ENCODE measurements around the gene LAG3. TPM values are rescaled to one million over a fixed set of nuclear protein-coding genes. Genes with fewer than 3 reads are reported as not detected.

LAG3 gene
- total RNA-seq, 1 experiment from 2014 or later, result 2.2 TPM

- H3K27me3 Mint-ChIP-seq (ENCODE audit: low read depth), result peaks cover 13% of the 10 kb centered on the region
- H3K4me2 ChIP-seq (ENCODE audit: insufficient read depth, insufficient read length, low read length), result peak overlapping the region; percentile 87
Observed at GRCh38 chr12:6768437-6768914, 3.8 kb upstream of the LAG3 start.

More at GRCh38 chr12:6768437-6768914, 3.8 kb upstream of the LAG3 start:
- WGBS (ENCODE audit: extremely low coverage, insufficient read length, low lambda C conversion rate), result no CpG with 5 or more reads among the region's 6 CpGs
- no peak overlapping the region for H4K91ac ChIP-seq (ENCODE audit: insufficient read length, low read depth, low read length)
- H3K9me3 Mint-ChIP-seq, result no peaks in the 10 kb centered on the region
- no peak overlapping the region for H2BK120ac ChIP-seq (ENCODE audit: low read depth, low read length, poor library complexity, severe bottlenecking)
- peak overlapping the region; percentile 70 to 98 (median 95) for H3K27ac Mint-ChIP-seq
- H3K23me2 ChIP-seq (ENCODE audit: insufficient read length, low read depth, low read length, poor library complexity, severe bottlenecking), result peaks cover 31% of the 10 kb centered on the region
- H3K36me3 Mint-ChIP-seq (ENCODE audit: insufficient read depth in 1 of 3, low read depth in 3 of 3), result peaks cover 23 to 32% (median 28%) of the 10 kb centered on the region in 3 experiments; a peak in 6 of 7 replicates
- no peak overlapping the region for H3K23ac ChIP-seq (ENCODE audit: insufficient read length, low read depth, low read length)
- H3K4me1 ChIP-seq (ENCODE audit: insufficient read depth, low read length), result peaks cover 13% of the 10 kb centered on the region
- H3K79me2 ChIP-seq (ENCODE audit: insufficient read depth, low read length), result peaks cover 11% of the 10 kb centered on the region; the same call in 1 of the 2 replicates
- H3K27ac ChIP-seq (ENCODE audit: insufficient read length, low read depth, low read length), result no peak overlapping the region
- H4K8ac ChIP-seq (replicated peaks; ENCODE audit: insufficient read length, low read depth, low read length), result no peak overlapping the region
- no peaks in the 10 kb centered on the region for H3K9me3 ChIP-seq (ENCODE audit: control insufficient read depth, low read depth, low read length)
- H2AFZ ChIP-seq (ENCODE audit: low read length), result no peak overlapping the region
- no peak overlapping the region for H2BK15ac ChIP-seq (ENCODE audit: low read depth, low read length)
- peaks cover 50 to 76% of the 10 kb centered on the region in 2 experiments for H3K4me1 Mint-ChIP-seq
- no peak for TF ChIP-seq CTCF (conservative IDR thresholded peaks at IDR 0.05)
- H3K9ac ChIP-seq (ENCODE audit: extremely low read depth, insufficient read length, low read length), result peak overlapping the region; percentile 8
- H3K4ac ChIP-seq (ENCODE audit: low read depth, low read length), result no peak overlapping the region
- H3K56ac ChIP-seq (ENCODE audit: insufficient read length, low read depth, low read length), result no peak overlapping the region
- H2BK20ac ChIP-seq (ENCODE audit: low read depth, low read length, poor library complexity, severe bottlenecking), result no peak overlapping the region
- no peak overlapping the region for H2BK12ac ChIP-seq (ENCODE audit: insufficient read length, low read depth, low read length)
- no peak overlapping the region for H3T11ph ChIP-seq (ENCODE audit: low read length)
- H3K79me1 ChIP-seq (ENCODE audit: insufficient read depth, low read depth, low read length, poor library complexity, severe bottlenecking), result no peaks in the 10 kb centered on the region
- H4K5ac ChIP-seq (ENCODE audit: insufficient read length, low read depth, low read length), result no peak overlapping the region
- 0 out of 2 replicates have a peak overlapping the region, but pooled peaks have one; percentile 45 for H3K14ac ChIP-seq (ENCODE audit: insufficient read depth, low read length)
- no peaks in the 10 kb centered on the region; the same call in 1 of the 2 replicates for H3K27me3 ChIP-seq (ENCODE audit: insufficient read depth, low read length)
- H2AK5ac ChIP-seq (ENCODE audit: insufficient read length, low read length), result no peak overlapping the region
- H3K18ac ChIP-seq (ENCODE audit: insufficient read length, low read depth, low read length), result peak overlapping the region; percentile 3
- H3K4me3 Mint-ChIP-seq, result peak overlapping the region; percentile 82 to 92
- H4K20me1 ChIP-seq (ENCODE audit: control insufficient read depth, insufficient read depth, insufficient read length), result no peaks in the 10 kb centered on the region
- no peak for DNase-seq
- no peak overlapping the region for H2BK5ac ChIP-seq (ENCODE audit: insufficient read length, low read length)
